NOMO-1 (cell line): ENCODE measurements around the gene ICA1L.

Source experiments
- DNase-seq, 2 experiments: peaks; one replicate each; lab custom pipeline; 2025; ENCODE audit not compliant: unreplicated experiment in 2 of 2; lab: John Stamatoyannopoulos, UW

ICA1L gene

GRCh38 chr2:202790676-202791075, 80.9 kb downstream of the ICA1L start:
- DNase-seq = no peak

GRCh38 chr2:202786842-202787241, 84.7 kb downstream of the ICA1L start:
- DNase-seq = no peak

- no peak for DNase-seq
Measured at GRCh38 chr2:202782940-202783558, 88.5 kb downstream of the ICA1L start.

- no peak for DNase-seq
Measured at GRCh38 chr2:202780514-202781021, 91.0 kb downstream of the ICA1L start.

GRCh38 chr2:202778217-202778616, 93.3 kb downstream of the ICA1L start:
- DNase-seq = no peak

GRCh38 chr2:202774104-202774503, 97.5 kb downstream of the ICA1L start:
- DNase-seq = no peak

GRCh38 chr2:202773301-202773973, 98.1 kb downstream of the ICA1L start:
- no peak for DNase-seq

- DNase-seq = no peak
Measured at GRCh38 chr2:202771741-202772460, 99.7 kb downstream of the ICA1L start.

- no peak for DNase-seq
Measured at GRCh38 chr2:202771336-202771735, 100.2 kb downstream of the ICA1L start.

- DNase-seq = no peak
Measured at GRCh38 chr2:202769201-202769600, 102.4 kb downstream of the ICA1L start.

GRCh38 chr2:202768273-202768672, 103.3 kb downstream of the ICA1L start:
- DNase-seq = no peak

- no peak for DNase-seq
Measured at GRCh38 chr2:202765436-202765835, 106.1 kb downstream of the ICA1L start.

GRCh38 chr2:202764991-202765390, 106.6 kb downstream of the ICA1L start:
- DNase-seq = no peak

GRCh38 chr2:202763916-202764315, 107.7 kb downstream of the ICA1L start:
- DNase-seq = peak; percentile 12 to 13

GRCh38 chr2:202762556-202762955, 109.0 kb downstream of the ICA1L start:
- DNase-seq = peak; percentile 28 to 41

GRCh38 chr2:202760848-202761247, 110.7 kb downstream of the ICA1L start:
- DNase-seq = no peak

GRCh38 chr2:202758604-202759003, 113.0 kb downstream of the ICA1L start:
- no peak for DNase-seq

- DNase-seq = no peak
Measured at GRCh38 chr2:202758128-202758527, 113.4 kb downstream of the ICA1L start.

GRCh38 chr2:202757339-202757738, 114.2 kb downstream of the ICA1L start:
- no peak for DNase-seq

- DNase-seq = no peak
Measured at GRCh38 chr2:202756598-202756997, 115.0 kb downstream of the ICA1L start.

- no peak for DNase-seq
Measured at GRCh38 chr2:202754936-202755335, 116.6 kb downstream of the ICA1L start.

GRCh38 chr2:202752071-202752470, 119.5 kb downstream of the ICA1L start:
- DNase-seq = no peak
